Neural cell (in vitro differentiated cells): ENCODE measurements around the gene AKAP6.

Source experiments
- EP300 ChIP-seq: fragments of 450-650 bp; conservative IDR thresholded peaks from 2 replicates; pipeline ENCODE4 v1.6.1; 2014; ENCODE audit warnings: antibody characterized with exemption, mild to moderate bottlenecking, moderate library complexity; ENCODE audit not compliant: poor library complexity, severe bottlenecking
- EZH2 ChIP-seq: fragments of 200-600, 300-800 bp; shearing (Covaris generic), sonication (generic); IDR thresholded peaks from 2 replicates; pipeline ENCODE4 v1.6.1; 2014; ENCODE audit warnings: antibody characterized with exemption, low read length, borderline replicate concordance, mild to moderate bottlenecking; ENCODE audit not compliant: insufficient read depth, poor library complexity, severe bottlenecking
- RAD21 ChIP-seq: fragments of 450-650 bp; conservative IDR thresholded peaks from 2 replicates; pipeline ENCODE4 v1.6.1; 2014; ENCODE audit warnings: antibody characterized with exemption, mild to moderate bottlenecking, moderate library complexity
- REST ChIP-seq: IDR thresholded peaks from 2 replicates; pipeline ENCODE4 v1.6.1; 2012; ENCODE audit warnings: borderline replicate concordance
- TAF1 ChIP-seq: IDR thresholded peaks from 2 replicates; pipeline ENCODE4 v1.6.1; 2012; ENCODE audit warnings: low read depth
- TF ChIP-seq, protein P1 (sequence below): fragments of 450-650 bp; IDR thresholded peaks from 2 replicates; pipeline ENCODE4 v1.5.1; 2014; ENCODE audit warnings: antibody characterized with exemption, mild to moderate bottlenecking, moderate library complexity; ENCODE audit not compliant: poor library complexity, severe bottlenecking

DNA sequence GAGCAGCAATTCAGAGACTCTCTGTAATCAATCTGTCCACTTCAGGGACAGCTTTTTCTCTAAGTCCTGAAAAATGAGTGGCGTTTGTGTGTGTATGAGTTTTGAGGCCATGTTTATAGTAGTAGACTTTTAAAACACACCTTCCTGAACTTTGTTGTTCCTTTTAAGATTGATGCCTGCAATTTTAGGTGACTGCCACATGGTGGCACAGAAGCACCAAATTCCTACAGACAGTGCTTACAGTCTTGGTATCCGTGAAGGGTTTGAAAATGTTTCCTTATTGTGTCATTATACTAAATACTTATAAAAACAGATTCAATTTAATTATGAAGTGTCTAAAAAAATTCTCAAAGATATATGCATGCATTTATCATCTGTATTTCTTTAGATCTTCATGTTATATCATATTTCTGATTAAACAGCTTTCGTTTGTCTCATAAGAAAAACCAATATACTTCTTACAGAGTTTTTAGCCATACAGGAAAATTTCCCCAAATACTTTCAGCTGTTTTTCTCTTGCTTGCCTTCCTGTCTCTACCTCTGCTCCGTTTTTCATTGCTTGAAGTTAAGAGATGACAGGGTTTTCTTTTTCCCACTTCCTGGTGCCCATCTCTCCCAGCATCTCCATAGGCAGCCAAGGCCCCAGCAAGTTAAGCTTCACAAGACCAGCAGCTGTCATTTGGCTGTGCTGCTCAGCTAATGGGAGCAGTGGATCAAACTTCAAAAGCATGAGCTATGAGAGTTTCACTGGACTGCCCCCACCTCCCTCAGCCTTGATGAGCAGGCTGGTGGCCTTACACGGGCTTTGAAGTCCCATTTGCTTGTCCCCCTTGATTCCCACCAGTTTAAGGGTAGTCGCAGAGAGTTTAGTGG, 259.6 kb downstream of the AKAP6 start:
- TF ChIP-seq, protein P1, sequence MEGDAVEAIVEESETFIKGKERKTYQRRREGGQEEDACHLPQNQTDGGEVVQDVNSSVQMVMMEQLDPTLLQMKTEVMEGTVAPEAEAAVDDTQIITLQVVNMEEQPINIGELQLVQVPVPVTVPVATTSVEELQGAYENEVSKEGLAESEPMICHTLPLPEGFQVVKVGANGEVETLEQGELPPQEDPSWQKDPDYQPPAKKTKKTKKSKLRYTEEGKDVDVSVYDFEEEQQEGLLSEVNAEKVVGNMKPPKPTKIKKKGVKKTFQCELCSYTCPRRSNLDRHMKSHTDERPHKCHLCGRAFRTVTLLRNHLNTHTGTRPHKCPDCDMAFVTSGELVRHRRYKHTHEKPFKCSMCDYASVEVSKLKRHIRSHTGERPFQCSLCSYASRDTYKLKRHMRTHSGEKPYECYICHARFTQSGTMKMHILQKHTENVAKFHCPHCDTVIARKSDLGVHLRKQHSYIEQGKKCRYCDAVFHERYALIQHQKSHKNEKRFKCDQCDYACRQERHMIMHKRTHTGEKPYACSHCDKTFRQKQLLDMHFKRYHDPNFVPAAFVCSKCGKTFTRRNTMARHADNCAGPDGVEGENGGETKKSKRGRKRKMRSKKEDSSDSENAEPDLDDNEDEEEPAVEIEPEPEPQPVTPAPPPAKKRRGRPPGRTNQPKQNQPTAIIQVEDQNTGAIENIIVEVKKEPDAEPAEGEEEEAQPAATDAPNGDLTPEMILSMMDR = no peak
- TF ChIP-seq EP300 (no peak), EZH2 (no peak), REST (no peak), RAD21 (no peak), TAF1 (no peak)
